Ovary (tissue), 3 donors: ENCODE data around the gene ACAD9.

Experiments used
- CTCF ChIP-seq, 3 donors: fragments of 450-650 bp in 2 of 3; fragments of 200-600 bp in 1 of 3; IDR thresholded peaks; one replicate each; pipeline versions ENCODE4 v1.5.1 to v1.8.0; 2016 to 2022; ENCODE audit warnings: antibody characterized with exemption in 3 of 3, mild to moderate bottlenecking in 1 of 3
- POLR2A ChIP-seq: fragments of 450-650 bp; IDR thresholded peaks from one replicate; pipeline ENCODE4 v1.6.1; 2017; ENCODE audit warnings: antibody characterized with exemption, mild to moderate bottlenecking, moderate library complexity
- donor health status: DM: no; HTN: no; CAD: no.

DNA sequence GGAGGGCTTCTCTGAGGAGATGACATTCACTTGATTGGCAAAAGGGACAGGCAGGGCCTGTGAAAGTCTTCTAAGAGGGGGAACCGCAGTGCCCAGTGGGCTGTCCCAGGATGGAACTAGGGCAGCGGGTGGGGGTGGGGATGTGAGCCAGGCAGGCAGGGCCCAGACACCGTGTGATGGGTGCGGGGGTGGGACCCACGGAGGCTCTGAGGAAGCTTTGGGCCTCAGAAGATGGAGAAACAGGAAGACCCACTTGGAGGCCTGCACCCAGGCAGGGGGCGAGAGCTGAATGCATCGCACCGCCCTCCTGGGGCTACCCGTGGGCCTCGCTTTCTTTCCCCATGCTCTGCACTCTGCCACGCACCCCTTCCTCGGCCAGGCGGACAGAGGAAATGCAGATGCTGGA is 32.9 kb upstream of the ACAD9 start:
- no peak for TF ChIP-seq CTCF (IDR thresholded peaks at IDR 0.05)
- no peak for TF ChIP-seq POLR2A
